ENCODE measurements around the gene EBF4.

- TF ChIP-seq EP300 (IDR thresholded peaks at IDR 0.05; ENCODE audit: low read depth) (no peak), POLR2A (IDR thresholded peaks at IDR 0.05) (no peak), CTCF (IDR thresholded peaks at IDR 0.05) (no peak), POLR2AphosphoS5 (IDR thresholded peaks at IDR 0.05) (no peak)
Measured at GRCh38 chr20:2663364-2663886, 29.2 kb upstream of the EBF4 start.
